HUES48 (cell line): ENCODE results near the gene BIRC7.

ENCODE experiments used
- H3K27ac ChIP-seq: one replicate; pipeline ENCODE4 v1.7.0; 2013; ENCODE audit warnings: low read depth, low read length, inconsistent platforms
- H3K27me3 ChIP-seq: 2 replicates; pipeline ENCODE4 v1.6.1; 2013; ENCODE audit warnings: mild to moderate bottlenecking, low read length; ENCODE audit not compliant: control insufficient read depth, insufficient read depth
- H3K36me3 ChIP-seq: 2 replicates; pipeline ENCODE4 v1.6.1; 2013; ENCODE audit warnings: low read length; ENCODE audit not compliant: control insufficient read depth, insufficient read depth
- H3K4me1 ChIP-seq: 2 replicates; pipeline ENCODE4 v1.6.1; 2013; ENCODE audit warnings: mild to moderate bottlenecking, low read length; ENCODE audit not compliant: control insufficient read depth, insufficient read depth
- H3K4me3 ChIP-seq: 2 replicates; pipeline ENCODE4 v1.5.1; 2013; ENCODE audit warnings: mild to moderate bottlenecking, low read depth, low read length
- H3K9ac ChIP-seq: 2 replicates; pipeline ENCODE4 v1.6.1; 2013; ENCODE audit warnings: mild to moderate bottlenecking, low read depth, low read length, moderate library complexity
- H3K9me3 ChIP-seq: 2 replicates; pipeline ENCODE4 v1.6.1; 2013; ENCODE audit warnings: low read length; ENCODE audit not compliant: control insufficient read depth, insufficient read depth

Gene BIRC7

DNA sequence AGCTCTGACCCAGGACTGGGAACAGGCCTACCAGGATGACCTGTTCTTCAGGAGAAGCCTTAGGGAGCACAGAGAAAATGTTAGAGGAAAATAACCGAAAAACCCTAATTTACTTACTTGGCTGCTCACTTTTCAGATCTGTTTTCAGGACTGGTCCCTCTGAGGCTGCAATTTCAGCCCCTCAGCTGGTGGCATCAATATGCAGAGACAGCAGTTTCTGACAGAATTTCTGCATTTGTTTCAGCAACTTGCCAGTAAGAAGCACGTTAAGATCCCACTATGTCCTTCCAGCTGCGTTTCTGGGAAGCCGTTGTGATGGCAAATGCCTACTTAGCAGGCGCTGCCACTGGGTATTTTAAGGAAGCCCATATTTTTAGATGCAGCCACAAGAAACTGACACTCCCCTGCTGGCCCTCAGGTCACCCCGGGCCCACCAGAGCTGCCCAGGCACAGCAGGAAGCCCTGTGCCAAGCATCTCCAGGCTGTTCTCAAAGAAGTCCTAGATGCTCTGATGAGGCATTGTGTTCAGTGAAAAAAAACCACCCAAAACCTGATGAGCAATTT is 27.3 kb upstream of the BIRC7 start:
- H3K27me3 ChIP-seq: no peaks in the 10 kb centered on the region
- H3K4me3 ChIP-seq: no peak overlapping the region
- no peak overlapping the region for H3K27ac ChIP-seq
- H3K9ac ChIP-seq: no peak overlapping the region
- H3K36me3 ChIP-seq: peaks cover 91% of the 10 kb centered on the region
- H3K4me1 ChIP-seq: no peaks in the 10 kb centered on the region
- H3K9me3 ChIP-seq: no peaks in the 10 kb centered on the region

DNA sequence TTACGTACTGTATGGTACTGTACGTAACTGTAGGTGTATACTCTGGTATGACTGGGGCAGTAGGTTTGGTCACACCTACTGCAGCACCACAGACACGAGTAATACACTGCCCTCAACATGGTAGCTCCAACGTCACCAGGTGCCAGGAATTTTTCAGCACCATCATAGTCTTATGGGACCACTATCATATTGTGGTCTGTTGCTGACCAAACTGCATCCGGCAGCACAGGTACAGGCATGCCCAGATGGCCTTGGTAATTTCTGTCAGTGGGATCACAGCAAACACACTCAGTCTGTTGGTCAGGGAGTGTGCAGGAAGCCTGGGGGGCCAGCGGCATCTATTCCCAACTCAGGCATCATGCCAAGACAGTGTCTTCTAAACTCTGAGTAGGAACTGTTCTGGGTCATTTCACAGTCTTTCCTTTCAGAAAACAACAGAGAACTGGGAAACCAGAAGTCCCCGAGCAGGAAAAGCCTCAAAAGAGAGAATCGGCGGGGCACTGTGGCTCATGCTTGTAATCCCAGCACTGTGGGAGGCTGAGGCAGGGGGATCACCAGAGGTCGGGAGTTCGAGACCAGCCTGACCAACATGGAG is 25.6 kb upstream of the BIRC7 start:
- Histone ChIP-seq H3K36me3 (peaks cover 91% of the 10 kb centered on the region), H3K9ac (no peak overlapping the region), H3K4me3 (no peak overlapping the region), H3K9me3 (no peaks in the 10 kb centered on the region), H3K4me1 (peaks cover 9% of the 10 kb centered on the region; the same call in 1 of the 2 replicates), H3K27ac (no peak overlapping the region), H3K27me3 (no peaks in the 10 kb centered on the region)

DNA sequence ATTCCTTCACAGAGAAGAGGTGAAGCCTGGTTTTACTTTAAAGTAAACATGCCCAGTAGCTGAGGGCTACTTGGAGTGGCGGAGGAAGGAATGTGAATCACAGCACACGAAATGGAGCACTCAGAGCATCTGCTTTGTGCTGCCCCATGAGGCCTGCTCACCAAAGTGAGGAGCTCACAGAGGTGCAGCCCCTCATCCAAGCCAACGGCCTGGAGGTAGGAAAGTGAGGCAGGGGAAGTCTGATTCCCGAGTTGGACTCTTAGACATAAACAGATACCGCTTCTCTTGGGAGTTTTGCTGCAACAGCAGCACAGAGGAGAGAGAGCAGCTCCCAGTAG is 23.3 kb upstream of the BIRC7 start:
- peaks cover 72% of the 10 kb centered on the region for H3K36me3 ChIP-seq
- H3K9ac ChIP-seq: no peak overlapping the region
- no peaks in the 10 kb centered on the region for H3K9me3 ChIP-seq
- H3K27ac ChIP-seq: no peak overlapping the region
- H3K27me3 ChIP-seq: no peaks in the 10 kb centered on the region
- peaks cover 16% of the 10 kb centered on the region for H3K4me1 ChIP-seq
- H3K4me3 ChIP-seq: no peak overlapping the region

DNA sequence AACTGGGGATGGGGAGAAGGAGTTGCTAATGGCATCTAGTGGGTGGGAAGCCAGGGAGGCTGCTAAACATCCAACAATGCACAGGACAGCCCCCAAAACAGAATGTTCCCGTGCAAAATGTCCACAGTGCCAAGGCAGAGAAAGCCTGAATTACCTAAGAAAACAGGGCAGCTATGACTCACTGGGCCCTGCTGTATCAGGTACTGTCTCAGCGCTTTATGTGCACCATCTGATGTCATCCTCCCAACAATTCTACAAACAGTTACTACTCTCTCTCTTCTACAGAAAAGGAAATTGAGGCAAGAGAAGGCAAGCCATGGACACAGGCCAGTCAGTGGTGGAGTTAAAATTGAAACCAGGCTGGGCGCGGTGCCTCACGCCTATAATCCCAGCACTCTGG is 22.9 kb upstream of the BIRC7 start:
- no peak overlapping the region for H3K27ac ChIP-seq
- H3K9ac ChIP-seq: no peak overlapping the region

DNA sequence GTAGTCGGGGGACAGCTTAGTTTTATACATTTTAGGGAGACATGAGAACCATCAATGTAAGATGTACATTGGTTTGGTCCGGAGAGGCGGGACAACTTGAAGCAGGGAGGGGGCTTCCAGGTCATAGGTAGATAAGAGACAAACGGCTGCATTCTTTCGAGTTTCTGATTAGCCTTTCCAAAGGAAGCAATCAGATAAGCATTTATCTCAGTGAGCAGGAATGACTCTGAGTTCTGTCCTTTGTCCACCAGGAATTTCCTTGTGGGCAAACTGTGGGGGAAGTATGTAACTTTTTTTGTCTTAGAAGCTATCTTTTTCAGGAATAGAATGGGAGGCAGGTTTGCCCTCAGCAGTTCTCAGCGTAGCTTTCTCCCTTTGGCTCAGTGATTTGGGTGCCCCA is 21.2 kb upstream of the BIRC7 start:
- Histone ChIP-seq H3K27me3 (no peaks in the 10 kb centered on the region), H3K9ac (no peak overlapping the region), H3K4me1 (peaks cover 16% of the 10 kb centered on the region), H3K9me3 (no peaks in the 10 kb centered on the region), H3K36me3 (peaks cover 51% of the 10 kb centered on the region), H3K27ac (peak overlapping the region; percentile 83), H3K4me3 (peak overlapping the region; percentile 91)

More for the DNA sequence above, 22.9 kb upstream of the BIRC7 start:
- Histone ChIP-seq H3K27me3 (no peaks in the 10 kb centered on the region), H3K9me3 (no peaks in the 10 kb centered on the region), H3K4me1 (peaks cover 16% of the 10 kb centered on the region), H3K36me3 (peaks cover 68% of the 10 kb centered on the region), H3K4me3 (no peak overlapping the region)

DNA sequence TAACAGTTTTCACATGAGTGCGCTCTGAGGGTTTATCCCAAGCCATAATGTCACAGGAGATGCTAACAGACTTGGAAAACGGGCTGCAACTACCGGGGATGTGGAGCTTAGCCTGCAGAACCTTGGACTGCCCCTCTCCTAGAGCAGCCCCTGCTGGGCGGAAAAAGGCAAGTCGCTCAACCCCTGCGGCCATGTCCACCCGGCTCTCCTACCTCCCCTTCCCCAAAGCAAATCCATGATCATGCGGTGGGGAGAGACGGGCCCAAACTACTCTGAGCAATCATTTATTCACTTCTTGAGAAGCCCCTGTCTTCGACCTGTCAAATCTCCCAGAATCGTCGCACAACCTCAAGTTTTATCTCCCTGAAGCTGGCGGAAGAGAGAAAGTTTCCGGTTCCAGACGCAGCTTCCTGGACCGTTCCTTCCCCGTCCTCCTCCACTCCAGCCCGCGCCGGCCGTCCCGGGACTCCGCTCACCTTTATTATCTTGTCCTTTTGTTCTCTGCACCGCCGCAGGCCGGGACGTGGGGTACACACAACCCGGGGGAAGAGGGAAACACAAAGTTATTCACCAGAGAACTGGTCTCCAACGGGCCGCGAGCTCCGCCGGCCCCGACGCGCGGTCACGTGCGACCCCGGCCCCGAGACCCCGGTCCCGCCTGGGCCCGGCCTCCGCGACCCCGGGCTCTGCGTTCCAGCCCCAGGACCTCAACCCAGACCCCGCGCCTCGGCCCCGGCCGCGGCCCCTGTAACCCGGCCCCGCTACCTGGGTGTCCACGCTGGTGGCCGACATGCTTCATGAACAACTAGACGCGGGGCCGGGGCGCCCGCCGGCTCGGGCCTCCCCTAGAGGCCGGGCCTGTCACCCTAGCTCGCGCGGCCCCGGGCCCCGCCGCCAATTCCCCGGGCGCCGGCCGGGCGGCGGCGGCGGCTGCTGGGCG is 20.3 kb upstream of the BIRC7 start:
- H3K27ac ChIP-seq: peak overlapping the region; percentile 83
- no peaks in the 10 kb centered on the region for H3K9me3 ChIP-seq
- peaks cover 43% of the 10 kb centered on the region for H3K36me3 ChIP-seq
- H3K9ac ChIP-seq: peak overlapping the region; percentile 78
- peak overlapping the region; percentile 91 for H3K4me3 ChIP-seq
- H3K27me3 ChIP-seq: no peaks in the 10 kb centered on the region
- peaks cover 16% of the 10 kb centered on the region for H3K4me1 ChIP-seq

DNA sequence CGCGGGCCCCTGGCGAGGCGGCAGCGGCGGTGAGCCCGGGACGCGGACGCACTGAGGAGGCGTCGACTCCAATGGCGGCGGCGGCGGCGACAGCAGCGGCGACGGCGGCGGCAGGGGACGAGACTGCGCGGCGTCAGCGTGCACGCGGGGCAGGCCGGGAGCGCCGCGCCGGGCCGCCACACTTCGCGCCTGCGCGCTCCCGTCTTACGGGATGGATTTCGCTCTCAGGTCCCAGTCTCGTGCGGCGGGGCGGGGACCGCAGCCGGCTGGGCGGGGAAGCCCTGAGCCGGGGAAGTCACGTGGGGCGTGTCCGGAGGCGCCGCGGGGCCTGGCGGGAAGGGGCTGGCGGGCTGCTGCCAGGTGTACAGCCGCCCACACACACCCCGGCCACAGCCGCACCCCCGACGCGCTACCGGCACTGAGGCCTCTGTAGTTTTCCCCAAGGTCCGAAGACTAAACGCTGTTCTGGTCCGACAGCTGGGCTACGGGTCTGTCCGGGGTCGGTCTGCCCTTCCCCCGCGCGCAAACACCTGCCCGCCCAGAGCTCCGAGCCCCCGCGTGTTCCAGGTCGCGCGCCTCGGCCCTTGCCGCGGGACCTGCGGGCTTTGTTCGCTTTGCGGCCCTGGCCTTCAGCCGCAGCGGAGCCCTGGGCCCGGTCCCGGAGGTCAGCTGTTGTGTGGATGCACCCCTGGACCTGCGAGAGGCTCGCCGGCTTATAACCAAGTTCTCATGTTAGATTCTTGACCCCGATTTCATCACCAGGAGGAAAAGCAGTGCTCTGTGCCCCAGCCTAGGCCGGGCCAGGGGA is 19.5 kb upstream of the BIRC7 start, which contains the start of gene YTHDF1:
Gene YTHDF1 (minus strand): TSS at position 91 of the 808 bp plus-strand sequence. CDS start 239 bp downstream, outside the sequence.
- Histone ChIP-seq H3K4me1 (peaks cover 16% of the 10 kb centered on the region), H3K36me3 (peaks cover 37% of the 10 kb centered on the region), H3K27ac (peak within 1 kb of the TSS; percentile 83), H3K9me3 (no peaks in the 10 kb centered on the region), H3K27me3 (no peaks in the 10 kb centered on the region), H3K9ac (peak within 1 kb of the TSS; percentile 78), H3K4me3 (peak within 1 kb of the TSS; percentile 91)

DNA sequence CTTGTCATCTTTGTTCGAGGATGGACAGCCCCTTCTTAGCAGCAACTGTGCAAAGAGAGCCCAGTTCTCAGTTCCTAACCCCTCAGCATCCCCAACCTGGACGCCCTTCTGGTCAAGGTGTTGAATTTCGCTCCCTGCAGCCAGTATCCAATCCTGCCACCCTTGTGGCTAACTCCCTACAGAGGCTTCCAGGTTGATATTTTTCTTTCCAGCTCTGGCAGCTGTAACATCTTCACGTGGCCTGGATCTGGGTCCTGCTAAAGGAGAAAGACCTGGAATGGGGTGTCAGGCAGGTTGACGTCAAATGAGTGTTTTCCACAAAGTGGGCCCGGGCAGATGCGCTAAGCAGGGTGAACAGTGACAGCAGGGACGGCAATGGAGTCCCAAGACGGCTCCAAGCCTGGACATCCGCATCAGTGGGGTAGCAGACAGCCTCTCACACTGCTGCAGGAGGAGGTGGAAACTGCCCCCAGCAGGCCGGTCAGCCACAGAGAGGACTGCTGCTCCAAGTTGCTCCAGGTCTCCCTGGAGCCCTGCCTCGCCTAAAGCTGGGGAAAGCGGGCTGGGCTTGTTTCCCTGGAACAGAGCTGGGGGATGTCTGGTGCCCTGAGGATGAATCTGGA is 18.7 kb upstream of the BIRC7 start:
- Histone ChIP-seq H3K4me3 (peak overlapping the region; percentile 91), H3K27me3 (no peaks in the 10 kb centered on the region), H3K9me3 (no peaks in the 10 kb centered on the region), H3K9ac (no peak overlapping the region), H3K36me3 (peaks cover 30% of the 10 kb centered on the region), H3K4me1 (peaks cover 16% of the 10 kb centered on the region), H3K27ac (no peak overlapping the region)

DNA sequence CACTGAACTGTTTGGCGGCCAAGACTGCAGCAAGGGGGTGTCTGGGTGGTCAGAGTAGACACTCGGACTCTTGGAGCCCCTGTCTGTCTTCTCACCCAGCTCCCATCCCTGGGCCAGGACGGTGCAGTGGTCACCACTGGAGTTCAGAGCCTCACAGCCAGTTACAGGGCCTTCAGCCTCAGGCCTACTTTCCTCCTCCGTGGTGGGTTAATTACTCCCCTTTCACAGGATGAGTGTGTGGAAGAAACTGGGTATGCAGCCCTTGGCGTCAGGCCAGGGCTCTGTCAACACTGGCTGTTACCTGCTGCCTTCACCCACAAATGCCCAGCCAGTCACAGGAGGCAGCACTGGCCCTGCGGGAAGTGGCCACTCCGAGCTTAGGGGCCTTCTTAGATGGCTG is 18.0 kb upstream of the BIRC7 start:
- Histone ChIP-seq H3K9me3 (no peaks in the 10 kb centered on the region), H3K27me3 (no peaks in the 10 kb centered on the region), H3K4me3 (no peak overlapping the region), H3K4me1 (peaks cover 16% of the 10 kb centered on the region), H3K9ac (no peak overlapping the region), H3K27ac (no peak overlapping the region), H3K36me3 (peaks cover 23% of the 10 kb centered on the region)

DNA sequence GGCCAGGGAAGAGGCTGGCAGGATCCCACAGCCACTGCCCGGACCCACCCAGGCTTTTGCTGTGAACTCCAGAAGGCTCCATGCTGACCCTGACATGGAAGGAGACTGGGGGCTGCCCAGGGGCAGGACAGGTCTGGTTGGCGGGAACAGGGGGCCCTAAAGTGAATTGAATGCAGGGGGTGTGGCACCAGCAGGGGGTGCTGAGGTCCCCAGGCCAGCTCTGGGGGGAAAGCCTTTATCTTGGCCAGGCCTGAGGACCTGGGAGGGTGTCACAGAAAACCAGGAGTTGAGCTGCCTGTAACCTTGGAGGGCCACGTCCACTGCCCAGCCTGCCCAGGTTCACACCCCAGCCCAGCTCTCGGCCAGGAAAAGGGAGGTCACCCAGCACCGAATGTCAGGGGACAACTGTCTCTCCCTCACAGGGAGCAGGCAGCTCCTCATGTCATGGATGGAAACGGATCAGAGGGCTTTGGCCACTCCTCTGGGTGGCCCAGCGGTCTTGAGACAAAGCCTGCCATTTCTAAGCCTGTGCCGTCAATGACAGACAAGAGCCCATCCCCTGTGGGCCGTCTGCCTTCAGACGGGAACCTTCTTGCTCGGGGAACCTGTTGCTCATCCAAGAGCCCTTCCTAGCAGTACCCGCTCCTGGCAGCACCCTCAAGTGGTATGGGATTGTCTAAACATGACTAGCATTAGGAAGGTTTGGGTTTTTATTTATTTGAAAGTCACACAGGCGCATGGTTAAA is 16.8 kb upstream of the BIRC7 start:
- Histone ChIP-seq H3K36me3 (peaks cover 12% of the 10 kb centered on the region), H3K27me3 (no peaks in the 10 kb centered on the region), H3K27ac (no peak overlapping the region), H3K9me3 (no peaks in the 10 kb centered on the region), H3K4me1 (peaks cover 16% of the 10 kb centered on the region), H3K4me3 (no peak overlapping the region), H3K9ac (no peak overlapping the region)
